UCSD-AML1 (cell line): ENCODE results near the gene FBXO45.
"Not testable (repeated sequence)": the region's sequence is repeated elsewhere in the genome, so short reads cannot be mapped to it uniquely, and the experiment has no call there.

Source experiments
- DNase-seq: peaks from one replicate; lab custom pipeline; 2025; ENCODE audit not compliant: unreplicated experiment; lab: John Stamatoyannopoulos, UW

FBXO45 gene

GRCh38 chr3:196568246-196569002, at the start of gene FBXO45, which contains the start of gene WDR53:
Gene FBXO45 (plus strand): TSS chr3:196568660. CDS start chr3:196568985, 325 bp downstream.
Gene WDR53 (minus strand): TSS chr3:196568554. CDS start chr3:196561475, 7,079 bp downstream.
- DNase-seq, result peak; percentile 94

- peak; percentile 66 for DNase-seq
Observed at GRCh38 chr3:196518966-196519717, 49.3 kb upstream of the FBXO45 start.

GRCh38 chr3:196519718-196520082, 48.8 kb upstream of the FBXO45 start:
- no peak for DNase-seq

GRCh38 chr3:196521291-196521690, 47.2 kb upstream of the FBXO45 start:
- not testable (repeated sequence) for DNase-seq

- no peak for DNase-seq
Observed at GRCh38 chr3:196523841-196524240, 44.6 kb upstream of the FBXO45 start.

- no peak for DNase-seq
Observed at GRCh38 chr3:196524527-196524926, 43.9 kb upstream of the FBXO45 start.

- DNase-seq, result no peak
Observed at GRCh38 chr3:196525141-196525540, 43.3 kb upstream of the FBXO45 start.

GRCh38 chr3:196528639-196529233, 39.7 kb upstream of the FBXO45 start:
- peak; percentile 88 for DNase-seq

- no peak for DNase-seq
Observed at GRCh38 chr3:196531418-196531817, 37.0 kb upstream of the FBXO45 start.

- DNase-seq, result no peak
Observed at GRCh38 chr3:196533260-196533681, 35.2 kb upstream of the FBXO45 start.

GRCh38 chr3:196537319-196537984, 31.0 kb upstream of the FBXO45 start:
- peak; percentile 14 for DNase-seq

- DNase-seq, result no peak
Observed at GRCh38 chr3:196541684-196542445, 26.6 kb upstream of the FBXO45 start.

GRCh38 chr3:196544491-196544992, 23.9 kb upstream of the FBXO45 start:
- no peak for DNase-seq

- no peak for DNase-seq
Observed at GRCh38 chr3:196546537-196546936, 21.9 kb upstream of the FBXO45 start.

GRCh38 chr3:196547067-196547466, 21.4 kb upstream of the FBXO45 start:
- DNase-seq, result no peak

- DNase-seq, result not testable (repeated sequence)
Observed at GRCh38 chr3:196549312-196549711, 19.1 kb upstream of the FBXO45 start.

- DNase-seq, result not testable (repeated sequence)
Observed at GRCh38 chr3:196550172-196550571, 18.3 kb upstream of the FBXO45 start.

GRCh38 chr3:196552253-196552652, 16.2 kb upstream of the FBXO45 start:
- DNase-seq, result no peak

GRCh38 chr3:196553551-196553950, 14.9 kb upstream of the FBXO45 start:
- no peak for DNase-seq

- DNase-seq, result peak; percentile 22
Observed at GRCh38 chr3:196554205-196554604, 14.3 kb upstream of the FBXO45 start.
